A549 (cell line): ENCODE results near the gene TFEB. TPM values are rescaled to one million over a fixed set of nuclear protein-coding genes. Genes with fewer than 3 reads are reported as not detected.

Experiments used
- ATAC-seq, 2 experiments: fragments of 200-7000 bp in 1 of 2; fragments of >200 bp in 1 of 2; cut with Nextera tagmentation in 1 of 2; cut with Tn5 transposase in 1 of 2; 3 replicates each; pipeline versions ENCODE4 v1.8.0 to v1.9.1; 2018 to 2020; ENCODE audit warnings: mild to moderate bottlenecking in 1 of 2, moderate library complexity in 1 of 2
- CTCF ChIA-PET: fragments of 300-600 bp; sonication (Branson Sonifier 250); formaldehyde crosslinking; extraction: SDS; loops from one replicate; lab custom pipeline; 2021; ENCODE audit warnings: antibody characterized with exemption, inconsistent platforms; lab: Yijun Ruan, JAX
- POLR2A ChIA-PET: fragments of 350-600 bp; formaldehyde crosslinking; extraction: SDS; loops from one replicate; lab custom pipeline; 2021; ENCODE audit warnings: antibody characterized with exemption, inconsistent platforms; lab: Yijun Ruan, JAX
- DNase-seq, 2 experiments: peaks; one replicate each; pipeline versions ENCODE4 v3.0.0 to v3.0.0-alpha.2; 2011 to 2016; ENCODE audit warnings: low read depth in 1 of 2, low spot score in 1 of 2
- FAIRE-seq: peaks from 2 replicates; lab custom pipeline; 2011; peaks lifted over from hg19 to GRCh38; lab: Jason Lieb, UNC
- H3K27ac ChIP-seq, 2 experiments: fragments of >200 bp; sonication (Bioruptor Twin); formaldehyde crosslinking; 3 replicates each; pipeline ENCODE4 v1.5.1; 2016 to 2017
- H3K4me1 ChIP-seq: fragments of >200 bp; sonication (Bioruptor Twin); formaldehyde crosslinking; 3 replicates; pipeline ENCODE4 v1.6.1; 2016
- H3K4me2 ChIP-seq: fragments of >200 bp; sonication (Bioruptor Twin); formaldehyde crosslinking; 3 replicates; pipeline ENCODE4 v1.6.1; 2016
- H3K4me3 ChIP-seq: fragments of >200 bp; sonication (Bioruptor Twin); formaldehyde crosslinking; 3 replicates; pipeline ENCODE4 v1.5.1; 2016
- H3K9me3 ChIP-seq: fragments of >200 bp; sonication (Bioruptor Twin); formaldehyde crosslinking; 3 replicates; pipeline ENCODE4 v1.6.1; 2016
- BHLHE40 ChIP-seq: IDR thresholded peaks from 2 replicates; pipeline ENCODE4 v1.6.1; 2012; ENCODE audit warnings: low read depth, low read length, inconsistent platforms
- CBX8 ChIP-seq: fragments of 200-600 bp; sonication (generic); IDR thresholded peaks from 2 replicates; pipeline ENCODE4 v1.6.1; 2016
- CHD2 ChIP-seq: fragments of 150-350 bp; IDR thresholded peaks from 2 replicates; pipeline ENCODE4 v1.6.1; 2014; ENCODE audit warnings: low read length; ENCODE audit not compliant: partially characterized antibody
- CHD4 ChIP-seq: fragments of 200-600 bp; sonication (generic); IDR thresholded peaks from 2 replicates; pipeline ENCODE4 v1.6.1; 2016; ENCODE audit warnings: antibody characterized with exemption, mild to moderate bottlenecking, borderline replicate concordance
- EP300 ChIP-seq, 2 experiments: fragments of >200 bp; sonication (Bioruptor Twin); formaldehyde crosslinking; IDR thresholded peaks; 2 replicates in 1 of 2; 3 replicates in 1 of 2; pipeline ENCODE4 v1.6.1; 2016 to 2017
- ESRRA ChIP-seq: fragments of 150-350 bp; IDR thresholded peaks from 2 replicates; pipeline ENCODE4 v1.6.1; 2014; ENCODE audit warnings: mild to moderate bottlenecking, low read length, borderline replicate concordance
- FOXS1 ChIP-seq: fragments of 250-450 bp; sonication (Bioruptor Pico); IDR thresholded peaks from 2 replicates; pipeline ENCODE4 v1.5.0; 2020; ENCODE audit warnings: mild to moderate bottlenecking, moderate library complexity
- GATA3 ChIP-seq: IDR thresholded peaks from 2 replicates; pipeline ENCODE4 v1.6.1; 2012; ENCODE audit warnings: borderline replicate concordance
- HEYL ChIP-seq: fragments of 250-450 bp; sonication (Bioruptor Pico); IDR thresholded peaks from 2 replicates; pipeline ENCODE4 v1.8.0; 2021; ENCODE audit warnings: mild to moderate bottlenecking, moderate library complexity
- HOXA7 ChIP-seq: fragments of 250-450 bp; sonication (Bioruptor Pico); IDR thresholded peaks from 2 replicates; pipeline ENCODE4 v1.5.0; 2020; ENCODE audit warnings: mild to moderate bottlenecking, moderate library complexity
- JUN ChIP-seq, 2 experiments: fragments of >200 bp; sonication (Bioruptor Twin); formaldehyde crosslinking; IDR thresholded peaks; 2 replicates in 1 of 2; 3 replicates in 1 of 2; pipeline ENCODE4 v1.6.1; 2016 to 2017
- MAZ ChIP-seq: fragments of 150-350 bp; IDR thresholded peaks from 2 replicates; pipeline ENCODE4 v1.6.1; 2014; ENCODE audit warnings: antibody characterized with exemption, low read depth, low read length, borderline replicate concordance
- MYC ChIP-seq: IDR thresholded peaks from 2 replicates; pipeline ENCODE4 v1.6.1; 2012; ENCODE audit warnings: mild to moderate bottlenecking, inconsistent platforms, low read length, improper control_type of control experiment, borderline replicate concordance
- NPAS2 ChIP-seq: fragments of 250-450 bp; sonication (Bioruptor Pico); IDR thresholded peaks from 2 replicates; pipeline ENCODE4 v1.8.0; 2022; ENCODE audit warnings: mild to moderate bottlenecking, moderate library complexity, borderline replicate concordance
- PHF8 ChIP-seq: fragments of 200-600 bp; sonication (generic); IDR thresholded peaks from 2 replicates; pipeline ENCODE4 v1.6.1; 2016; ENCODE audit warnings: low read depth, mild to moderate bottlenecking, antibody characterized with exemption, moderate library complexity, borderline replicate concordance
- POLR2A ChIP-seq: IDR thresholded peaks from 2 replicates; pipeline ENCODE4 v1.6.1; 2012; ENCODE audit warnings: mild to moderate bottlenecking, low read length
- POLR2AphosphoS2 ChIP-seq: conservative IDR thresholded peaks from 2 replicates; pipeline ENCODE4 v1.6.1; 2012; ENCODE audit warnings: low read length, improper control_type of control experiment, inconsistent platforms
- RCOR1 ChIP-seq: fragments of 150-350 bp; IDR thresholded peaks from 2 replicates; pipeline ENCODE4 v1.6.1; 2014; ENCODE audit warnings: antibody characterized with exemption, low read length, low read depth
- SREBF2 ChIP-seq: fragments of 450-650 bp; IDR thresholded peaks from 2 replicates; pipeline ENCODE4 v1.6.1; 2014; ENCODE audit warnings: mild to moderate bottlenecking, moderate library complexity
- TFCP2L1 ChIP-seq: fragments of 250-450 bp; sonication (Bioruptor Pico); IDR thresholded peaks from 2 replicates; pipeline ENCODE4 v1.5.0; 2021; ENCODE audit warnings: mild to moderate bottlenecking
- TP53 ChIP-seq: fragments of 250-450 bp; sonication (Bioruptor Pico); IDR thresholded peaks from 2 replicates; pipeline ENCODE4 v1.5.0; 2021; ENCODE audit warnings: mild to moderate bottlenecking, moderate library complexity
- ZNF302 ChIP-seq: fragments of 250-450 bp; sonication (Bioruptor Pico); IDR thresholded peaks from 2 replicates; pipeline ENCODE4 v1.9.0; 2021; ENCODE audit warnings: inconsistent platforms, mild to moderate bottlenecking, moderate library complexity
- ZSCAN20 ChIP-seq: fragments of 250-450 bp; sonication (Bioruptor Pico); IDR thresholded peaks from 2 replicates; pipeline ENCODE4 v1.8.0; 2022; ENCODE audit warnings: mild to moderate bottlenecking, moderate library complexity
- WGBS: methylation state at CpG from one replicate; pipeline ENCODE4 v1.1.6; 2017; ENCODE audit errors: missing lambda C conversion rate; 5-methylcytosine and 5-hydroxymethylcytosine counted together
- polyA plus RNA-seq, 4 experiments: library from polyadenylated mRNA; depleted of rRNA in 3 of 4; stranded (reverse); fragments of >200 nt; fragmentation: RNase III in 1 of 4; extraction: RNeasy Plus Mini Kit Qiagen cat#74134 plus additional on column Dnase treatment in 1 of 4; gene quantifications; 2 replicates in 3 of 4; 3 replicates in 1 of 4; pipeline ENCODE4 v1.2.3, GENCODE V29; 2011 to 2017
- TF ChIP-seq, protein P1 (sequence below): IDR thresholded peaks from 2 replicates; pipeline ENCODE4 v1.6.1; 2012; ENCODE audit warnings: low read depth, borderline replicate concordance
- TF ChIP-seq, protein P2 (sequence below): fragments of 250-450 bp; sonication (Bioruptor Pico); IDR thresholded peaks from 2 replicates; pipeline ENCODE4 v1.5.0; 2020; ENCODE audit warnings: low read depth, mild to moderate bottlenecking, moderate library complexity
- TF ChIP-seq, protein P3 (sequence below): fragments of >200 bp; sonication (Bioruptor Twin); formaldehyde crosslinking; IDR thresholded peaks from 3 replicates; pipeline ENCODE4 v1.6.1; 2016

The TFEB gene
- polyA plus RNA-seq, 2 of the 4 experiments (the other 2 are of a cell fraction), result 3.1 to 6.1 TPM

DNA sequence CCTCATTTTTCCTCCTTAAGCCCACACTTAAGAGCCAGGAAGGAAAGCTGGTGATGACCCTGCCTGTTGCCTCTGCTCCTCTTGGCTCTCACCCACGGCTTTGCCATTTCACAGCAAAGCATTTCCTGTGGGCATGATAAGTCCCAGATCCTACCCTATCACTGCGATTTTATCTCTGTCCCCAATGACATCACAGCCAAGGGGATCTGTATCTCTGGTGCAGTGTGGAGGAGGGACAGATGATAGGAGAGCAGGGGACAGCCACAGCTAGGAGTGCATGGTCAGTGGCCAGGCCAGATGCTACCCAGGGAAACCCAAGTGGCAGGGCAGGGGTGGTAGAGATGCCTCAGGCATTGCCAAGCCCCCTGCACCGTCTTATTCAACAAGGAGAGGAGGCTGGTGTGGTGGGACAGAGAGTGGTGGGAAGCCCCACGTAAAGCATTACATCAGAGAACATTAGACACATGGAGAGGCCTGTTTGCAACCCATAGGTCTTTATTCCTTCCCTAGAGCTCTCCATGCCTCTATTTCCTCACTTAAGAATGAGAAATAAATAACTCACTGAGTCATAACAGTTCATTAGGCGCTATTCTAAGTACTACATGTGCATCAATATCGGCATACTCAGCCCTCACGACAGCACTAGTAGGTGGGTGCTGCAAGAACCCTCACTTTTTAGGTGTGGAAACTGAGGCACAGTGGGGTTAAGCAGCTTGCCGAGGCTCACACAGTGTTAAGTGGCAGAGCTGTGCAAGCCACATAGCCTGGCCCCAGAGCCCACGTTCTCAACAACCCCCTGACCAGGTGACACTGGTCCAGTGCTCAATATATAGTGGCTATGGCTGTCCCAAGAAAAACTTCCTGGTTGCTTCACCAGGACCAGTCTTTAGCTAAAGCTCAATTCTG is 4.6 kb downstream of the TFEB start:
- 85% methylated on average over 9 of the region's 9 CpGs for WGBS
- Histone ChIP-seq H3K4me2 (no peak overlapping the region), H3K4me3 (no peak overlapping the region), H3K9me3 (no peaks in the 10 kb centered on the region), H3K27ac (no peak overlapping the region; a peak in 1 of 6 replicates), H3K4me1 (peaks cover 22% of the 10 kb centered on the region)
- FAIRE-seq (no peak), ATAC-seq (no peak), DNase-seq (no peak)
- ChIA-PET CTCF (interaction anchor here (0.7 to 6.8 kb wide), 2 partner anchors 14 to 24 kb away, joined by 3 to 65 read pairs; no protein-coding TSS in a partner anchor), POLR2A (no interaction called here)
- TF ChIP-seq BHLHE40 (no peak), ZSCAN20 (no peak), RCOR1 (no peak), POLR2A (no peak), HEYL (CRISPR knock-in tag) (no peak)

DNA sequence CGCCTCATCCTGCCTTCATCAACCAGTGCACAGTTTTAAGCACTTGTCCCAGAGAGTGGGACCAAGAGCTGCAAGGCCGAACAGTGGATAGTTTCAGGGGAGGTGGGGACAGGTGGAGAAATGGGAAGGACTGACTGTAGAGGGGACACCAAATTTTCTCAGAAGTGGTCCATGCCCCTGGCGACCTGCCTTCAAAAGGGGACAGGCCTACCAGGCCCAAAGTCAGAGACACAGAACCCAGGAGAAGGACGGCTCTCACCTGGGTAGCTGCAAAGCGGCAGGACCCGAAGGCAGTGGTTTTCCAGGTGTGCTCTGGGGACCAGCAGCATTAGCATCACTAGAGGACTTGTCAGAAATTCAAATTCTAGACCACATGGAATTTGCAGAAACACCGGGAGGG is 5.8 kb downstream of the TFEB start:
- ATAC-seq (no peak), FAIRE-seq (no peak), DNase-seq (no peak)
- ChIA-PET CTCF (interaction anchor here (0.6 to 6.8 kb wide), 2 partner anchors 23 to 58 kb away, joined by 3 to 65 read pairs; partner anchors contain the start of gene TOMM6), POLR2A (no interaction called here)
- Histone ChIP-seq H3K4me2 (no peak overlapping the region), H3K27ac (no peak overlapping the region), H3K4me3 (no peak overlapping the region), H3K4me1 (peaks cover 25% of the 10 kb centered on the region), H3K9me3 (no peaks in the 10 kb centered on the region)
- TF ChIP-seq EP300 (IDR thresholded peaks at IDR 0.05) (no peak), ESRRA (no peak), MAZ (no peak), GATA3 (no peak), POLR2A (no peak), CHD2 (no peak), JUN (IDR thresholded peaks at IDR 0.05) (no peak)
- TF ChIP-seq, protein P1, sequence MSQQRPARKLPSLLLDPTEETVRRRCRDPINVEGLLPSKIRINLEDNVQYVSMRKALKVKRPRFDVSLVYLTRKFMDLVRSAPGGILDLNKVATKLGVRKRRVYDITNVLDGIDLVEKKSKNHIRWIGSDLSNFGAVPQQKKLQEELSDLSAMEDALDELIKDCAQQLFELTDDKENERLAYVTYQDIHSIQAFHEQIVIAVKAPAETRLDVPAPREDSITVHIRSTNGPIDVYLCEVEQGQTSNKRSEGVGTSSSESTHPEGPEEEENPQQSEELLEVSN, result no peak
- 81% methylated on average over 6 of the region's 7 CpGs for WGBS

- Histone ChIP-seq H3K4me1 (peaks cover 31% of the 10 kb centered on the region), H3K27ac (peak overlapping the region in 1 of 2 experiments; percentile 41; a peak in 2 of 6 replicates), H3K4me3 (no peak overlapping the region), H3K4me2 (no peak overlapping the region), H3K9me3 (no peaks in the 10 kb centered on the region)
- FAIRE-seq (no peak), ATAC-seq (no peak), DNase-seq (no peak)
- ChIA-PET CTCF (interaction anchor here (0.6 to 6.8 kb wide), 2 partner anchors 22 to 59 kb away, joined by 3 to 65 read pairs; partner anchors contain the start of gene TOMM6), POLR2A (no interaction called here)
- no peak for TF ChIP-seq NPAS2 (CRISPR knock-in tag)
- no peak for TF ChIP-seq PHF8
- no peak for TF ChIP-seq EP300 (IDR thresholded peaks at IDR 0.05)
- TF ChIP-seq ZSCAN20, result no peak
- TF ChIP-seq TFCP2L1 (CRISPR knock-in tag), result no peak
- no peak for TF ChIP-seq ZNF302 (CRISPR knock-in tag)
- 97% methylated on average over 5 of the region's 7 CpGs for WGBS
These were observed 6.5 kb downstream of the TFEB start for GRCh38 chr6:41728954-41729353.

- Histone ChIP-seq H3K4me1 (peaks cover 35% of the 10 kb centered on the region), H3K4me3 (no peak overlapping the region), H3K27ac (peak overlapping the region in 1 of 2 experiments; percentile 43; a peak in 2 of 6 replicates), H3K9me3 (no peaks in the 10 kb centered on the region), H3K4me2 (no peak overlapping the region)
- no peak for FAIRE-seq
- DNase-seq, result no peak
- WGBS, result 78% methylated on average over 14 of the region's 19 CpGs
- ChIA-PET CTCF (interaction anchor here (0.8 to 6.8 kb wide), 3 partner anchors 22 to 58 kb away, joined by 3 to 65 read pairs (median 3); no protein-coding TSS in a partner anchor), POLR2A (no interaction called here)
- ATAC-seq, result no peak
- TF ChIP-seq SREBF2 (no peak), CHD4 (no peak), CBX8 (no peak), ZSCAN20 (no peak), MYC (no peak), HEYL (CRISPR knock-in tag) (no peak), POLR2AphosphoS2 (no peak), NPAS2 (CRISPR knock-in tag) (no peak), GATA3 (no peak), HOXA7 (CRISPR knock-in tag) (no peak), TP53 (CRISPR knock-in tag) (no peak), FOXS1 (CRISPR knock-in tag) (no peak)
- TF ChIP-seq, protein P2, sequence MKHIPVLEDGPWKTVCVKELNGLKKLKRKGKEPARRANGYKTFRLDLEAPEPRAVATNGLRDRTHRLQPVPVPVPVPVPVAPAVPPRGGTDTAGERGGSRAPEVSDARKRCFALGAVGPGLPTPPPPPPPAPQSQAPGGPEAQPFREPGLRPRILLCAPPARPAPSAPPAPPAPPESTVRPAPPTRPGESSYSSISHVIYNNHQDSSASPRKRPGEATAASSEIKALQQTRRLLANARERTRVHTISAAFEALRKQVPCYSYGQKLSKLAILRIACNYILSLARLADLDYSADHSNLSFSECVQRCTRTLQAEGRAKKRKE (CRISPR knock-in tag), result no peak
- TF ChIP-seq, protein P3, sequence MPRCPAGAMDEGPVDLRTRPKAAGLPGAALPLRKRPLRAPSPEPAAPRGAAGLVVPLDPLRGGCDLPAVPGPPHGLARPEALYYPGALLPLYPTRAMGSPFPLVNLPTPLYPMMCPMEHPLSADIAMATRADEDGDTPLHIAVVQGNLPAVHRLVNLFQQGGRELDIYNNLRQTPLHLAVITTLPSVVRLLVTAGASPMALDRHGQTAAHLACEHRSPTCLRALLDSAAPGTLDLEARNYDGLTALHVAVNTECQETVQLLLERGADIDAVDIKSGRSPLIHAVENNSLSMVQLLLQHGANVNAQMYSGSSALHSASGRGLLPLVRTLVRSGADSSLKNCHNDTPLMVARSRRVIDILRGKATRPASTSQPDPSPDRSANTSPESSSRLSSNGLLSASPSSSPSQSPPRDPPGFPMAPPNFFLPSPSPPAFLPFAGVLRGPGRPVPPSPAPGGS, result no peak
These were observed 7.1 kb downstream of the TFEB start for GRCh38 chr6:41728073-41728936.
